K562 (cell line): ENCODE measurements around the gene NFILZ. TPM values are rescaled to one million over a fixed set of nuclear protein-coding genes. Genes with fewer than 3 reads are reported as not detected.

ENCODE experiments used
- ATAC-seq: fragments of 200-7000 bp; cut with Tn5 transposase; 3 replicates; pipeline ENCODE4 v1.9.1; 2020; ENCODE audit warnings: moderate library complexity
- BruUV-seq: library from RNA; stranded (reverse); fragments of 400-500 nt; replicated peaks from 2 replicates; lab custom pipeline; 2021; lab: Mats Ljungman, UMichigan
- CTCF ChIA-PET: fragments of 300-600 bp; formaldehyde crosslinking; extraction: SDS; loops from one replicate; lab custom pipeline; 2021; ENCODE audit warnings: low intra/inter-chr PET ratio; lab: Yijun Ruan, JAX
- POLR2A ChIA-PET: fragments of 300-600, 350-650 bp; sonication (Branson Sonifier 250); formaldehyde crosslinking; extraction: SDS; loops from one replicate; lab custom pipeline; 2021; ENCODE audit warnings: antibody characterized with exemption, inconsistent platforms; lab: Yijun Ruan, JAX
- DNase-seq, 4 experiments: peaks; one replicate each; pipeline versions ENCODE4 v3.0.0 to v3.0.0-alpha.2; 2011 to 2018; ENCODE audit warnings: low spot score in 3 of 4, mixed read lengths in 3 of 4; ENCODE audit errors: extremely low read depth in 1 of 4
- FAIRE-seq: peaks from 2 replicates; lab custom pipeline; 2011; peaks lifted over from hg19 to GRCh38; lab: Jason Lieb, UNC
- H2AFZ ChIP-seq: 2 replicates; pipeline ENCODE4 v1.6.0; 2011; ENCODE audit warnings: low read depth, low read length, control low read depth, inconsistent platforms
- H3K27ac ChIP-seq: fragments of 200-600 bp; 3 replicates; pipeline ENCODE4 v1.8.0; 2011; ENCODE audit warnings: low read depth, mild to moderate bottlenecking, control low read depth, inconsistent platforms, low read length, moderate library complexity, mixed read lengths; ENCODE audit errors: extremely low read depth
- H3K27me3 ChIP-seq, 2 experiments: fragments of 300-600 bp in 1 of 2; 2 replicates in 1 of 2; 3 replicates in 1 of 2; pipeline versions ENCODE4 v1.6.0 to v1.8.0; 2011; ENCODE audit warnings: inconsistent platforms in 2 of 2, low read length in 2 of 2, mild to moderate bottlenecking in 1 of 2, mixed read lengths in 1 of 2, moderate library complexity in 1 of 2; ENCODE audit not compliant: control insufficient read depth in 2 of 2, insufficient read depth in 2 of 2
- H3K36me3 ChIP-seq: fragments of 300-600 bp; 3 replicates; pipeline ENCODE4 v1.8.0; 2011; ENCODE audit warnings: mild to moderate bottlenecking, low read length, inconsistent platforms; ENCODE audit not compliant: control insufficient read depth, insufficient read depth
- H3K4me1 ChIP-seq, 2 experiments: fragments of 200-600 bp in 1 of 2; replicated peaks in 1 of 2; 2 replicates in 1 of 2; 3 replicates in 1 of 2; pipeline versions ENCODE4 v1.5.1 to v1.8.0; 2011; ENCODE audit warnings: inconsistent platforms in 2 of 2, low read length in 2 of 2, mild to moderate bottlenecking in 1 of 2, mixed read lengths in 1 of 2, moderate library complexity in 1 of 2; ENCODE audit not compliant: control insufficient read depth in 2 of 2, insufficient read depth in 2 of 2
- H3K4me2 ChIP-seq: 2 replicates; pipeline ENCODE4 v1.6.1; 2011; ENCODE audit warnings: low read length, control low read depth, inconsistent platforms, mixed read lengths; ENCODE audit not compliant: insufficient read depth
- H3K4me3 ChIP-seq: fragments of 200-600 bp; sonication (generic), shearing (Covaris generic); 2 replicates; pipeline ENCODE4 v1.5.1; 2016; ENCODE audit warnings: control low read depth, inconsistent platforms
- H3K79me2 ChIP-seq: fragments of 200-600 bp; 3 replicates; pipeline ENCODE4 v1.8.0; 2011; ENCODE audit warnings: low read length, inconsistent platforms; ENCODE audit not compliant: control insufficient read depth, insufficient read depth
- H3K9ac ChIP-seq, 2 experiments: 2 replicates each; pipeline versions ENCODE4 v1.6.0 to v1.6.1; 2011; ENCODE audit warnings: low read depth in 2 of 2, low read length in 2 of 2, control low read depth in 1 of 2, inconsistent platforms in 1 of 2, mild to moderate bottlenecking in 1 of 2, mixed read lengths in 1 of 2; ENCODE audit not compliant: insufficient read depth in 1 of 2
- H3K9me1 ChIP-seq: one replicate; pipeline ENCODE4 v1.6.0; 2011; ENCODE audit warnings: inconsistent platforms, mild to moderate bottlenecking, low read length, moderate library complexity; ENCODE audit not compliant: control insufficient read depth, insufficient read depth
- H3K9me3 ChIP-seq: replicated peaks from 2 replicates; pipeline ENCODE4 v1.5.1; 2011; ENCODE audit warnings: low read depth, low read length, inconsistent platforms; ENCODE audit not compliant: control insufficient read depth, insufficient read depth
- H4K20me1 ChIP-seq: replicated peaks from 2 replicates; pipeline ENCODE4 v1.6.1; 2011; ENCODE audit warnings: low read length, inconsistent platforms, mixed read lengths; ENCODE audit not compliant: control insufficient read depth, insufficient read depth
- ADNP ChIP-seq: fragments of 200-800 bp; sonication (Bioruptor generic); IDR thresholded peaks from 2 replicates; pipeline ENCODE4 v1.6.1; 2016; ENCODE audit warnings: missing genetic modification characterization, missing compliant biosample characterization
- KLF6 ChIP-seq: fragments of 250-450 bp; sonication (Bioruptor Pico); IDR thresholded peaks from 2 replicates; pipeline ENCODE4 v1.4.0; 2020; ENCODE audit warnings: mild to moderate bottlenecking, moderate library complexity, borderline replicate concordance
- NFIC ChIP-seq: fragments of 450-650 bp; IDR thresholded peaks from 2 replicates; pipeline ENCODE4 v1.6.1; 2017; ENCODE audit warnings: mild to moderate bottlenecking, inconsistent platforms
- NFIX ChIP-seq: fragments of 250-450 bp; sonication (Bioruptor Pico); IDR thresholded peaks from 2 replicates; pipeline ENCODE4 v1.4.0; 2020; ENCODE audit warnings: low read depth, mild to moderate bottlenecking, moderate library complexity
- PYGO2 ChIP-seq: fragments of 450-650 bp; IDR thresholded peaks from 2 replicates; pipeline ENCODE4 v1.6.1; 2016; ENCODE audit warnings: mild to moderate bottlenecking, missing genetic modification characterization, moderate library complexity, missing compliant biosample characterization
- SREBF2 ChIP-seq: sonication (generic); formaldehyde crosslinking; IDR thresholded peaks from 2 replicates; pipeline ENCODE4 v1.4.0; 2020; ENCODE audit warnings: mild to moderate bottlenecking, missing genetic modification reagents
- TCFL5 ChIP-seq: fragments of 250-450 bp; sonication (Bioruptor Pico); conservative IDR thresholded peaks from 2 replicates; pipeline ENCODE4 v1.6.1; 2021; ENCODE audit warnings: mild to moderate bottlenecking, moderate library complexity, matching md5 sums
- TFAM ChIP-seq: fragments of 250-450 bp; sonication (Bioruptor Pico); conservative IDR thresholded peaks from 2 replicates; pipeline ENCODE4 v1.5.0; 2021; ENCODE audit warnings: mild to moderate bottlenecking, moderate library complexity
- TFE3 ChIP-seq: fragments of 450-650 bp; formaldehyde crosslinking; IDR thresholded peaks from 2 replicates; pipeline ENCODE4 v1.4.0; 2020; ENCODE audit warnings: mild to moderate bottlenecking, mixed read lengths
- U2AF1 ChIP-seq: fragments of 200-400 bp; formaldehyde crosslinking; optimal IDR thresholded peaks from 2 replicates; pipeline ENCODE3; 2017; ENCODE audit warnings: mild to moderate bottlenecking, low read depth, low read length, moderate library complexity
- ZNF253 ChIP-seq: fragments of 250-450 bp; sonication (Bioruptor Pico); conservative IDR thresholded peaks from 2 replicates; pipeline ENCODE4 v1.6.1; 2021; ENCODE audit warnings: mild to moderate bottlenecking
- ZNF277 ChIP-seq: fragments of 250-450 bp; sonication (Bioruptor Pico); IDR thresholded peaks from 2 replicates; pipeline ENCODE4 v1.8.0; 2022; ENCODE audit warnings: inconsistent platforms, mild to moderate bottlenecking, moderate library complexity, borderline replicate concordance
- ZNF507 ChIP-seq: conservative IDR thresholded peaks from 2 replicates; pipeline ENCODE4 v1.6.1; 2017; ENCODE audit warnings: missing genetic modification characterization, missing compliant biosample characterization
- WGBS: fragments of 100-300 bp; shearing (Covaris generic); methylation state at CpG from one replicate; pipeline ENCODE4 v1.1.6; 2016; ENCODE audit warnings: low coverage, mixed read lengths; ENCODE audit not compliant: insufficient coverage; ENCODE audit errors: missing lambda C conversion rate; 5-methylcytosine and 5-hydroxymethylcytosine counted together
- in situ Hi-C: fragments of 300-500 bp; cut with MboI; formaldehyde crosslinking; loops from 4 replicates; pipeline ENCODE4 v1.15.0; 2018; ENCODE audit warnings: inconsistent platforms, mixed read lengths
- intact Hi-C: fragments of 100-400 bp; cut with micrococcal nuclease; formaldehyde crosslinking; loops from 2 replicates; pipeline ENCODE4 v1.14.2; 2022
- polyA plus RNA-seq, 8 experiments: library from polyadenylated mRNA; depleted of rRNA in 4 of 8; stranded (reverse) in 5 of 8; unstranded in 3 of 8; fragments of >200 nt; fragmentation: Nextera tagmentation in 2 of 8; fragmentation: Illumina TruSeq in 1 of 8; extraction: Ambion mirVana in 2 of 8; extraction: Trizol in 1 of 8; gene quantifications; 2 replicates each; pipeline versions ENCODE4 v1.2.1 to v1.2.3, GENCODE V29; 2011 to 2014; ENCODE audit warnings: inconsistent platforms in 1 of 8, missing spikeins in 1 of 8
- total RNA-seq, 7 experiments: library from RNA; depleted of rRNA in 6 of 7; stranded (reverse); fragments of >200 nt in 6 of 7; fragmentation: Illumina TruSeq in 2 of 7; extraction: Trizol in 2 of 7; gene quantifications; 2 replicates each; pipeline versions ENCODE4 v1.2.1 to v1.2.3, GENCODE V29; 2011 to 2021; ENCODE audit warnings: low replicate concordance in 1 of 7

The NFILZ gene
- total and polyA plus RNA-seq, 9 of the 15 experiments (the other 6 are each of a cell fraction or from before 2014, with no cell fraction given): not detected

GRCh38 chr19:8641221-8641907, 10.9 kb downstream of the NFILZ start:
- no peak for FAIRE-seq
- H3K27ac ChIP-seq: no peak overlapping the region
- peaks cover 3 to 16% of the 10 kb centered on the region in 2 experiments; a peak in 3 of 5 replicates for H3K27me3 ChIP-seq
- H4K20me1 ChIP-seq: no peaks in the 10 kb centered on the region
- DNase-seq: no peak
- no peaks in the 10 kb centered on the region for H3K9me3 ChIP-seq
- no peaks in the 10 kb centered on the region for H3K79me2 ChIP-seq
- TF ChIP-seq ZNF277: no peak
- no peak for TF ChIP-seq KLF6 (CRISPR knock-in tag)
- TF ChIP-seq NFIX (CRISPR knock-in tag): peak; percentile 79
- TF ChIP-seq PYGO2 (tag): no peak
- TF ChIP-seq ADNP (tag): peak; percentile 39; the same call in 1 of the 2 replicates
- TF ChIP-seq TCFL5 (CRISPR knock-in tag): no peak
- no peak for TF ChIP-seq TFAM (CRISPR knock-in tag)
- no peak for TF ChIP-seq SREBF2 (CRISPR knock-in tag)
- no peak for TF ChIP-seq ZNF253 (CRISPR knock-in tag)
- TF ChIP-seq TFE3: peak; percentile 58
- no peak for TF ChIP-seq U2AF1
- peak; percentile 88 for TF ChIP-seq NFIC
- 0 out of 2 replicates have a peak, but pooled peaks have one; percentile 19 for TF ChIP-seq ZNF507 (tag)
- in situ Hi-C loops: loop anchor here (5.0 kb wide), 1 partner anchor 436 kb away; no protein-coding TSS in a partner anchor
- H3K9me1 ChIP-seq: no peaks in the 10 kb centered on the region
- H3K36me3 ChIP-seq: no peaks in the 10 kb centered on the region
- intact Hi-C loops: no loop called here
- no peak overlapping the region for H3K9ac ChIP-seq
- ChIA-PET POLR2A (interaction anchor here (0.6 to 0.9 kb wide), 3 partner anchors 8 to 288 kb away, joined by 3 to 4 read pairs (median 3); no protein-coding TSS in a partner anchor), CTCF (interaction anchor here (0.6 to 1.1 kb wide), 4 partner anchors 13 to 61 kb away, joined by 3 to 4 read pairs (median 3); no protein-coding TSS in a partner anchor)
- H2AFZ ChIP-seq: no peak overlapping the region
- 0% methylated on average over 2 of the region's 2 CpGs for WGBS
- H3K4me3 ChIP-seq: no peak overlapping the region
- no TSS peak for BruUV-seq
- no peaks in the 10 kb centered on the region for H3K4me1 ChIP-seq
- ATAC-seq: no peak
- no peak overlapping the region for H3K4me2 ChIP-seq
